Inferior parietal cortex (tissue), 1 donor: ENCODE measurements around the gene MIGA1.
A peak's percentile ranks its signal among the peaks of the same experiment; 100 is the strongest.
"Not testable (repeated sequence)": the region's sequence is repeated elsewhere in the genome, so short reads cannot be mapped to it uniquely, and the experiment has no call there.

Experiments used
- DNase-seq: peaks from one replicate; pipeline ENCODE4 v3.0.0-alpha.2; 2016; ENCODE audit errors: extremely low spot score

MIGA1 gene

DNA sequence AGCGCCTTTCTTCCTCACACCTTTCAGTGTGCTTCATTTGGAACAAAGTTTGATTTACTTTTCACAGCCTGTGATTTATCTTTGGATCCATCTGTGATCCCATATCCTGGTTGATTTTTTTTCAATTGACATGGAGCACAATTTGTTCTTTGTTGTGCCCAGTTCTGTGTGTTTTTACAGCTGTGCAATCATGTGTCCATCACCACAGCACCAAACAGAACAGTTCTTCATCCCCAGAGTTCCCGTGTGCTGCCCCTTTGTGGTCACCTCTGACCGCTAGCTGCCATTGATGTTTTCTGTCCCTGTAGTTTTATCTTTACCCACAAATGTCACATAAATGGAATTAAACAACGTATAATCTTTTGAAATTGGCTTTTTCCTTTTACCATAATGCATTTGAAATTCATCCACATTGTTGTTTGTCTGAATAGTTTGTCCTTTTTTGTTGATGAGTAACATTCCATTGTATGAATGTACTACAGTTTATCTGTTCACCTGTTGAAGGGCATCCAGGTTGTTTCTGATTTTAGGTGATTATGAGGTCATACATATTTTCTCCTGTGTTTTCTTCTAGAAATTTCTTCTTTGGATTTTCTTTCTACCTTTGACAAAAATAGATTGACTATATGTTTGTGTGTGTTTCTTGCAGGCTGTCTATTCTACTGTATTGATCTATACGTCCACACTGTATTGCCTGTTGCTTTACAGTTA, 17.4 kb downstream of the MIGA1 start:
- DNase-seq: peak; percentile 72

- no peak for DNase-seq
Measured at GRCh38 chr1:77797991-77798390, 18.5 kb downstream of the MIGA1 start.

GRCh38 chr1:77802026-77802425, 22.6 kb downstream of the MIGA1 start:
- no peak for DNase-seq

- DNase-seq: no peak
Measured at GRCh38 chr1:77803371-77803770, 23.9 kb downstream of the MIGA1 start.

DNA sequence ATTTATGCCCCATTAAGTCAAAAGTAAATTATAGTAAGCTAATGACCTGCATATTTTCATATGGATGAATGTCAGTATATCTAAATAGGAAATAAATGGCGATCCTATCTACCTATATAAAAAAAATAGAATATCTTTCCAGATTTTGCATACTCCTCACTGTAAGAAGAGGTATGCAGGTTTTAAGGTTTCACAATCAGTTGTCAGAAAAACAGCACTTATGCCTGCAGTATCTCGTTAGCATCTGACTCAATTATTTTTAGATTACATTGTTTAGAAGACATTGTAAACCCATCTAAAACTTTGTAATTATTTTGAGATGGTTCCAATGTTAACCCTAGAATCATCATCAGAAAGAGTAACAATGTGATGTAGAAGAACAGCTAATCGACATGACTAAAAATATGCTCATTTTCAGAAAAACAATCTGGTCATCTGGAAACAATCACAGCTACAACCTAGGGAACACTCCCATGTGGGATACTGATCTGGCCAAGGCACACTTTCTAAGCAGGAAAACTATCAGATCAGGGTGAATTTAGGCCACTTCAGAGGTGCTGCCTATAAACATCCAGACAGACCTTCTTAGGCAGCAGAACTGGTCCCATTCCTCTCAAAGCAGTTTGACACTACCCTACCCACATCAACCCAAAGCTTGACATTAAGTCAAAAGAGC, 30.5 kb downstream of the MIGA1 start:
- not testable (repeated sequence) for DNase-seq

DNA sequence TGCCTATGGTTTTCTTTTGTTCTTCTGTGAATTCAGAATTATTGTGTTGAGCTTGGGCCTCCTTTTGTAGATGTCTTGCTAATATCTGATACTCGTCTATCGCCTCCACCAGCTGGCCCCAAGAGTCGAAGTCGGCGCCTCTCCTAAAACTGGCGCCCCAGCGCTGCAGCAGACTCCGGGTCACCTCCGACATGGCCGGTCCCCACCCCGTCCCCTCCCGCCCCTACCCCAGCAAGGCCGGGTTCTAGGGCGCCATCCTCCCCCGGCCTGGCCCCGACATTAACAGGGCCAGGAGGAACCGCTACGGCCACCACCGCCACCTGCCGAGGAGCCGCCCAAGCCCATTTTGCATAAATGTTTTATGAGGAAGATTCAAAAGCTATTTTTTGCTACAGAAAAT, 32.1 kb downstream of the MIGA1 start:
- not testable (repeated sequence) for DNase-seq

DNA sequence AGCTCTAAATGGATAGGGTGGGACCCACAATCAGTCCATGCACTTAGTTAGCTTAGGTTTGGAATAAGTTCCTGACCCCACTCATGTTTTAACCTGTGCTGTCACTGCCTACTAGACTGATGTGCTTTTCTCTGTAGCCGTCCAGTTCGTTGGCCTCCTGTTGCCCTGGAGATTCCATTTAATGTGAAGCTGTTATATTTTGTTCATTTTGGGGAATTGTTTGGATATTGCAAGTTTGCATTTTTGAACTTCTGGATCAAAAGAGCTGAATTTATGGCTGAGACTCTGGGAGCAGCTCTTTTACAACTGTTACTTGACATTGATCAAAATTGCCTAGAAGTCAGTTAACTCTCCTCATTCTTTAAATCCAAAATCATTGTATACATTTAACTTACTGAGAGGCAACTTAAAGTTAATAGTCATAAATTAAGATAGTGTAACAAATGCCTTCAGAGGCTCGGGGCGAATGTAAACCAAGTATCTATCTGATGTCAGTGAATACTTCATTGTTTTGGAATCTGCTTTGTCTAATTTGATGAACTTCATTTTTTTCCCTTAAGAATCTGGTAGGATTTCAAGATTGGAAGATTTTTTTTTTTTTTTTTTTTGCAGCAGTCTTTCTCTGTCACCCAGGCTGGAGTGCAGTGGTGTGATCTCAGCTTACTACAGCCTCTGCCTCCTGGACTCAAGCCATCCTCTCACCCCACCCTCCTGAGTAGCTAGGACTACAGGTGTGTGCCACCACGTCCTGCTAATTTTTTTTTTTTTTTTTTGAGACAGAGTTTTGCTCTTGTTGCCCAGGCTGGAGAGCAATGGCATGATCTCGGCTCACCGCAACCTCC, 38.1 kb downstream of the MIGA1 start:
- no peak for DNase-seq

GRCh38 chr1:77820121-77820520, 40.7 kb downstream of the MIGA1 start:
- no peak for DNase-seq

GRCh38 chr1:77824079-77824478, 44.6 kb downstream of the MIGA1 start:
- no peak for DNase-seq

DNA sequence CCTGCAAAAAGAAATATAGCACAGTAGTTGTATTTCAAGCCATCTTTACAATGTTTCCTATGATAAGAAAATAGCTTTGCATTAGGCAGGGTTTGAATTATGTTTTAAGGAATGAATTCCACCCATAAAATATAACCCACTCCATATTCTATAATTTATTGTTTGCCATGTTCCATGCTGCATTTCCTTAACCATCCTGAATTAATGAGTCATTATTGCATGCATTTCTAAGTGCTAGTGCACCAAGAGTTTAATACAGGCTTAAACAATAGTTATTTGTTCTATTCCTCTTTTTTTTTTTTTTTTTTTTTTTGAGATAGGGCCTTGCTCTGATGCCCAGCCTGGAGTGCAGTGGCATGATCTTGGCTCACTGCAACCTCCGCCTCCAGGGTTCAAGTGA, 45.2 kb downstream of the MIGA1 start:
- DNase-seq: no peak

GRCh38 chr1:77825131-77825709, 45.8 kb downstream of the MIGA1 start:
- no peak for DNase-seq

- DNase-seq: not testable (repeated sequence)
Measured at GRCh38 chr1:77826851-77827250, 47.4 kb downstream of the MIGA1 start.

- no peak for DNase-seq
Measured at GRCh38 chr1:77828098-77828497, 48.6 kb downstream of the MIGA1 start.

- no peak for DNase-seq
Measured at GRCh38 chr1:77829851-77830250, 50.4 kb downstream of the MIGA1 start.

GRCh38 chr1:77830946-77831345, 51.5 kb downstream of the MIGA1 start:
- DNase-seq: no peak

DNA sequence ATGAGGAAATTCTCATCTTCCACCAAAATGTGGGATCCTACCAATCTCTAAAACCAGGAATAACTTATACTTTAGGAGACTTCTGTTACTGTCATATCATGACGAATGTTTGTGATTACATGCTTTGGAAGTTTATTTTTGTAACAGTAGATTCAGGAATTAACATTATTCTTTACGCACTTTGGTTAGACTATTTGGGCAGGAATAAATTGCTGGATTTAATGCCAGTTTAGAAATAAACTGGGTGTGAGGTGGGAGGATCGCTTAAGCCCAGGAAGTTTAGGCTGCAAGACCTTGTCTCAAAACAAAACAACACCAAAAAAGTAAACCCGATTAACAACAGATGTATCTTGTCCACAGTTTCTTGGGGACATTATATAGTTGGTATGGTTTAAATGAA, 52.1 kb downstream of the MIGA1 start:
- DNase-seq: no peak

- no peak for DNase-seq
Measured at GRCh38 chr1:77831976-77832711, 52.7 kb downstream of the MIGA1 start.

DNA sequence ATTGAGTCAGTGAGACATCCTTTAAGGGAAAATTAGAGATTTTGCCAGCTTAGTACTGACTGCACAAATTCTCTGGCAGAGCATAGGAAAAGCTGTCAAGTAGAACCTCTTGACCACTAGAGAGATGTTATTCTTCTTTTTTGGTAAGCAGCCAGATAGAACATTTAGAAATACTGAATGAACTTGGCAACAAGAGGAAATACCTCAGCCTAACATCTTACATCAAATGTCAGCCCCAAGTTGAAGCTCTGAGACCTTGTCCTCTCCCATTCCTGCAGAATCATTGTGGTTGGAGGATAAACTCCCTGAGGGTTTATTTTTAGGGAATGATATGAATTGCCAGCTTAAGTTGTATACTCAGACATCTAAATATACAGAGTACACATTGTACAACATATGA, 53.5 kb downstream of the MIGA1 start:
- peak; percentile 57 for DNase-seq

- no peak for DNase-seq
Measured at GRCh38 chr1:77833521-77834100, 54.2 kb downstream of the MIGA1 start.

GRCh38 chr1:77834771-77835334, 55.4 kb downstream of the MIGA1 start:
- no peak for DNase-seq

- no peak for DNase-seq
Measured at GRCh38 chr1:77841574-77841973, 62.1 kb downstream of the MIGA1 start.
